ENCODE measurements around the gene PCP4L1.

GRCh38 chr1:161230762-161231161 lies 27.8 kb upstream of the PCP4L1 start:
- TF ChIP-seq CTCF (IDR thresholded peaks at IDR 0.05; ENCODE audit: borderline replicate concordance, extremely low read depth, low read length, poor library complexity, severe bottlenecking) (no peak), EZH2 (IDR thresholded peaks at IDR 0.05; ENCODE audit: borderline replicate concordance, low read depth, low read length, severe bottlenecking) (no peak)
